Lower leg skin (tissue), 4 donors: ENCODE results near the gene MYOG. TPM values are rescaled to one million over a fixed set of nuclear protein-coding genes. Genes with fewer than 3 reads are reported as not detected.

ENCODE experiments used
- DNase-seq, 2 donors: peaks; one replicate each; pipeline ENCODE4 v3.0.0-alpha.2; 2019; ENCODE audit warnings: low spot score in 2 of 2
- H3K4me3 ChIP-seq: fragments of 200-600 bp; sonication (generic); 2 replicates; pipeline ENCODE4 v1.5.1; 2017; ENCODE audit warnings: mild to moderate bottlenecking, low read depth; ENCODE audit not compliant: poor library complexity, severe bottlenecking
- CTCF ChIP-seq, 3 donors: fragments of 450-650 bp; IDR thresholded peaks; one replicate each; pipeline ENCODE4 v1.5.1; 2016; ENCODE audit warnings: antibody characterized with exemption in 3 of 3, mild to moderate bottlenecking in 3 of 3, moderate library complexity in 2 of 3
- POLR2A ChIP-seq, 2 donors: fragments of 450-650 bp; IDR thresholded peaks; one replicate each; pipeline ENCODE4 v1.6.1; 2016 to 2017; ENCODE audit warnings: antibody characterized with exemption in 2 of 2, mild to moderate bottlenecking in 1 of 2, moderate library complexity in 1 of 2
- WGBS, 2 donors: methylation state at CpG; one replicate each; pipeline ENCODE4 v1.1.5; 2018; 5-methylcytosine and 5-hydroxymethylcytosine counted together
- intact Hi-C: fragments of 100-400 bp; cut with DNase I; formaldehyde crosslinking; loops from one replicate; pipeline ENCODE4 v1.15.0; 2023; ENCODE audit warnings: low total_unique reads
- total RNA-seq, 4 donors: library from RNA; depleted of rRNA; stranded (reverse); fragments of >200 nt; gene quantifications; one replicate each; pipeline ENCODE4 v1.1.0, GENCODE V29; 2016

MYOG gene
- total RNA-seq, 4 donors from 2014 or later: not detected

- intact Hi-C loops: no loop called here
- H3K4me3 ChIP-seq: no peak overlapping the region
- TF ChIP-seq POLR2A (IDR thresholded peaks at IDR 0.05): no peak
- TF ChIP-seq CTCF (IDR thresholded peaks at IDR 0.05): no peak
- DNase-seq: no peak
These were observed 19.1 kb upstream of the MYOG start for GRCh38 chr1:203104789-203105390.

GRCh38 chr1:203103829-203104495, 18.1 kb upstream of the MYOG start:
- 91% methylated on average over 6 of the region's 6 CpGs for WGBS, 2 donors
- H3K4me3 ChIP-seq: no peak overlapping the region
- peak; percentile 1 to 13 for DNase-seq
- TF ChIP-seq POLR2A (IDR thresholded peaks at IDR 0.05) (no peak), CTCF (IDR thresholded peaks at IDR 0.05) (no peak)
- intact Hi-C loops: no loop called here

GRCh38 chr1:203103216-203103615, 17.4 kb upstream of the MYOG start:
- TF ChIP-seq CTCF (IDR thresholded peaks at IDR 0.05) (no peak), POLR2A (IDR thresholded peaks at IDR 0.05) (no peak)
- no peak overlapping the region for H3K4me3 ChIP-seq
- WGBS, 2 donors: 46 to 55% methylated on average over 4 of the region's 4 CpGs
- intact Hi-C loops: no loop called here
- DNase-seq: peak in 1 of 2 donors; percentile 7

- peak in 1 of 2 donors; percentile 81 for DNase-seq
- no peak overlapping the region for H3K4me3 ChIP-seq
- intact Hi-C loops: no loop called here
- TF ChIP-seq POLR2A (IDR thresholded peaks at IDR 0.05) (no peak), CTCF (IDR thresholded peaks at IDR 0.05) (no peak)
- 51 to 55% methylated on average over 6 of the region's 6 CpGs for WGBS, 2 donors
These were observed 16.2 kb upstream of the MYOG start for GRCh38 chr1:203101813-203102634.

GRCh38 chr1:203100516-203100869, 14.7 kb upstream of the MYOG start:
- no peak overlapping the region for H3K4me3 ChIP-seq
- no peak for DNase-seq
- intact Hi-C loops: no loop called here
- TF ChIP-seq POLR2A (IDR thresholded peaks at IDR 0.05) (no peak), CTCF (IDR thresholded peaks at IDR 0.05) (no peak)
